CD4-positive, alpha-beta memory T cell (primary cell): Measurements from ENCODE around the gene LLGL2. TPM values are rescaled to one million over a fixed set of nuclear protein-coding genes. Genes with fewer than 3 reads are reported as not detected.

ENCODE experiments used
- CTCF ChIA-PET: fragments of 350-600 bp; sonication (Branson Sonifier 250); formaldehyde crosslinking; loops from one replicate; lab custom pipeline; 2021; ENCODE audit warnings: inconsistent platforms; ENCODE audit not compliant: partially characterized antibody; lab: Charles Lee
- POLR2A ChIA-PET: fragments of 350-600 bp; sonication (Branson Sonifier 250); formaldehyde crosslinking; loops from one replicate; lab custom pipeline; 2021; ENCODE audit not compliant: partially characterized antibody; lab: Charles Lee
- DNase-seq, 5 donors: peaks; one replicate each; pipeline versions ENCODE4 v3.0.0 to v3.0.0-alpha.2; 2020 to 2022; ENCODE audit warnings: mixed read lengths in 1 of 5
- H3K27ac ChIP-seq: one replicate; pipeline ENCODE4 v1.7.0; 2013; ENCODE audit warnings: low read depth, low read length
- H3K27me3 ChIP-seq: 2 replicates; pipeline ENCODE4 v1.7.0; 2013; ENCODE audit warnings: mild to moderate bottlenecking, low read length, moderate library complexity; ENCODE audit not compliant: insufficient read depth
- H3K36me3 ChIP-seq: 2 replicates; pipeline ENCODE4 v1.7.0; 2013; ENCODE audit warnings: mild to moderate bottlenecking, low read length, moderate library complexity; ENCODE audit not compliant: insufficient read depth
- H3K4me1 ChIP-seq: 2 replicates; pipeline ENCODE4 v1.7.0; 2013; ENCODE audit warnings: mild to moderate bottlenecking, low read length, moderate library complexity; ENCODE audit not compliant: insufficient read depth
- H3K4me3 ChIP-seq, 2 donors: one replicate each; pipeline ENCODE4 v1.7.0; 2013; ENCODE audit warnings: low read length in 2 of 2, mild to moderate bottlenecking in 1 of 2
- H3K9me3 ChIP-seq, 2 donors: one replicate each; pipeline ENCODE4 v1.7.0; 2013; ENCODE audit warnings: low read length in 2 of 2, control low read depth in 1 of 2; ENCODE audit not compliant: control insufficient read depth in 1 of 2
- H3K27ac Mint-ChIP-seq, 7 donors: one replicate each; pipeline ENCODE4 v1.8.0; 2020 to 2021; ENCODE audit warnings: mixed read lengths in 7 of 7, mild to moderate bottlenecking in 6 of 7, inconsistent platforms in 3 of 7, moderate library complexity in 3 of 7
- H3K27me3 Mint-ChIP-seq, 2 donors: one replicate each; pipeline ENCODE4 v1.8.0; 2020 to 2021; ENCODE audit warnings: mixed read lengths in 2 of 2
- H3K36me3 Mint-ChIP-seq, 2 donors: one replicate each; pipeline ENCODE4 v1.8.0; 2020 to 2021; ENCODE audit warnings: mixed read lengths in 2 of 2, inconsistent platforms in 1 of 2, mild to moderate bottlenecking in 1 of 2
- H3K4me1 Mint-ChIP-seq, 4 donors: one replicate each; pipeline ENCODE4 v1.8.0; 2020 to 2021; ENCODE audit warnings: mixed read lengths in 4 of 4, mild to moderate bottlenecking in 1 of 4
- H3K4me3 Mint-ChIP-seq, 8 donors: one replicate each; pipeline ENCODE4 v1.8.0; 2020 to 2021; ENCODE audit warnings: mixed read lengths in 8 of 8, mild to moderate bottlenecking in 7 of 8, moderate library complexity in 6 of 8, inconsistent platforms in 3 of 8
- H3K9me3 Mint-ChIP-seq, 8 donors: one replicate each; pipeline ENCODE4 v1.8.0; 2020 to 2021; ENCODE audit warnings: mixed read lengths in 8 of 8, mild to moderate bottlenecking in 5 of 8, inconsistent platforms in 3 of 8, moderate library complexity in 1 of 8
- intact Hi-C: fragments of 100-400 bp; cut with micrococcal nuclease; formaldehyde crosslinking; loops from one replicate; pipeline ENCODE4 v1.15.1; 2023
- polyA plus RNA-seq, 2 donors: library from polyadenylated mRNA; unstranded; fragments of 300-500 nt; fragmentation: Illumina TruSeq; gene quantifications; one replicate each; pipeline ENCODE4 v1.2.3, GENCODE V29; 2021
- total RNA-seq, 2 experiments: library from RNA; stranded (reverse); gene quantifications; one replicate each; pipeline ENCODE4 v1.2.3, GENCODE V29; 2021

LLGL2 gene
- total and polyA plus RNA-seq, 4 experiments from 2014 or later: 19.3 to 43.6 (median 32.2) TPM

- H3K27ac ChIP-seq: no peak overlapping the region
- H3K36me3 ChIP-seq: no peaks in the 10 kb centered on the region
- peaks cover 0 to 3% (median 0%) of the 10 kb centered on the region in 4 donors for H3K4me1 Mint-ChIP-seq
- H3K9me3 Mint-ChIP-seq: no peaks in the 10 kb centered on the region
- no peak for DNase-seq
- no peaks in the 10 kb centered on the region for H3K9me3 ChIP-seq
- H3K27me3 Mint-ChIP-seq: no peaks in the 10 kb centered on the region
- CTCF ChIA-PET: interaction anchor here (2.9 kb wide), 1 partner anchor 27 kb away, joined by 13 read pairs; the partner anchor contains the start of gene SMIM5
- no peaks in the 10 kb centered on the region for H3K36me3 Mint-ChIP-seq
- no peak overlapping the region for H3K27ac Mint-ChIP-seq
- intact Hi-C loops: no loop called here
- H3K4me3 ChIP-seq: no peak overlapping the region
- no peak overlapping the region for H3K4me3 Mint-ChIP-seq
- POLR2A ChIA-PET: interaction anchor here (0.6 kb wide), 1 partner anchor 68 kb away, joined by 3 read pairs; no protein-coding TSS in a partner anchor
- no peaks in the 10 kb centered on the region for H3K27me3 ChIP-seq
- no peaks in the 10 kb centered on the region for H3K4me1 ChIP-seq
These were observed 80.3 kb downstream of the LLGL2 start for GRCh38 chr17:75605790-75606189.

DNA sequence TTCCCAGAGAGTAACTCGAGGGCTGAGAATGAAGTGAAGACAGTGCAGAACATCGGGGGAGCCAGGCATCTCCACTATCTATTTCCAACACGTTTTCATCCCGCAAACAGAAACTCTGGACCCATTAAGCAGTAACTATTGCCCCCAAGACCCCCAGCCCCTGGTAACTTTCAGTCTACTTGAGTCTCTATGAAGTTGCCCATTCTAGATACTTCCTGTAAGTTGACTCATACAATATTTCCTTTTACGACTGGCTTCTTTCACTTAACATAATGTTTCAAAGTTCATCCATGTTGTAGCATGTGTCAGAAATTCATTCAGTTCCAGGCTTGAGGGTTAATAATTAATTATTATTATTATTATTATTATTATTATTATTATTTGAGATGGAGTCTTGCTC lies 81.6 kb downstream of the LLGL2 start:
- H3K4me3 ChIP-seq: no peak overlapping the region
- Mint-ChIP-seq H3K9me3 (no peaks in the 10 kb centered on the region), H3K27me3 (no peaks in the 10 kb centered on the region), H3K27ac (no peak overlapping the region), H3K36me3 (no peaks in the 10 kb centered on the region), H3K4me3 (no peak overlapping the region), H3K4me1 (peaks cover 0 to 3% (median 0%) of the 10 kb centered on the region in 4 donors)
- CTCF ChIA-PET: interaction anchor here (0.6 kb wide), 1 partner anchor 35 kb away, joined by 3 read pairs; no protein-coding TSS in a partner anchor
- H3K36me3 ChIP-seq: no peaks in the 10 kb centered on the region
- H3K27ac ChIP-seq: no peak overlapping the region
- DNase-seq: no peak
- POLR2A ChIA-PET: no interaction called here
- H3K9me3 ChIP-seq: no peaks in the 10 kb centered on the region
- intact Hi-C loops: no loop called here
- no peaks in the 10 kb centered on the region for H3K4me1 ChIP-seq
- H3K27me3 ChIP-seq: no peaks in the 10 kb centered on the region

- intact Hi-C loops: no loop called here
- no peaks in the 10 kb centered on the region for H3K27me3 Mint-ChIP-seq
- no peaks in the 10 kb centered on the region for H3K36me3 ChIP-seq
- no peaks in the 10 kb centered on the region for H3K4me1 ChIP-seq
- H3K36me3 Mint-ChIP-seq: no peaks in the 10 kb centered on the region
- H3K9me3 ChIP-seq: no peaks in the 10 kb centered on the region
- POLR2A ChIA-PET: no interaction called here
- CTCF ChIA-PET: interaction anchor here (0.7 to 0.9 kb wide), 2 partner anchors 9 to 703 kb away, joined by 3 read pairs; no protein-coding TSS in a partner anchor
- H3K4me3 Mint-ChIP-seq: no peak overlapping the region
- H3K4me3 ChIP-seq: no peak overlapping the region
- no peaks in the 10 kb centered on the region for H3K27me3 ChIP-seq
- H3K9me3 Mint-ChIP-seq: no peaks in the 10 kb centered on the region
- no peak for DNase-seq
- peak overlapping the region in 1 of 7 donors; percentile 70 for H3K27ac Mint-ChIP-seq
- H3K4me1 Mint-ChIP-seq: no peaks in the 10 kb centered on the region
- H3K27ac ChIP-seq: no peak overlapping the region
These were observed 84.8 kb downstream of the LLGL2 start for GRCh38 chr17:75610103-75610984.

DNA sequence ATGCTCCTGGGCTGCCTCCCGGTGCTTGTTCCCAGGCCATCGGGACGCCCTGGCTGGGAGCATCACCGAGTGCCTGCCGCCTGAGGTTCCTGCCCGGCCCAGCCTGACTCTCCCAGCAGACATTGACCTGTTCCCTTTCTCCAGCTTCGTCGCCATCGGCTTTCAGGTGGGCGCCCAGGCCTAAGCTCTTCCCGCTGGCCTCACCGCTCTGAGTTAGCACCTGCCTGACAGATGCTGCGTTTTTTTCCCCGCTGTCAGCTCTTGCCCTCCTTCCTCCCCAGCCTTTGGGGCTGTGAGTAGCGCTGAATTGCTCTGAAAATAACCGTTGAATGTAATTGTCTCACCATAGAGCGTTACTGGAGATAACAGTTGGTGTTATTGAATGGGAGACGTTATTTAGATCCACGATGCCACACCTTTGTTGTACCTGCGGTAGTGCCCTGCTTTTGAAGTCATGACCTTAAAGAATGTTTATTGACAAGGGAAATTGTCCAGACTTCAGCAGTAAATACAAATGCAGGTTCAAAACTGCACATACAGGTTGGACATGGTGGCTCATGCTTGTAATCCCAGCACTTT lies 86.4 kb downstream of the LLGL2 start:
- CTCF ChIA-PET: interaction anchor here (0.9 to 2.2 kb wide), 2 partner anchors 12 to 21 kb away, joined by 3 to 13 read pairs; partner anchors contain the start of gene SMIM5
- POLR2A ChIA-PET: no interaction called here
- H3K27ac Mint-ChIP-seq: no peak overlapping the region
- Histone ChIP-seq H3K4me3 (no peak overlapping the region), H3K9me3 (no peaks in the 10 kb centered on the region), H3K27me3 (no peaks in the 10 kb centered on the region), H3K36me3 (no peaks in the 10 kb centered on the region), H3K27ac (no peak overlapping the region), H3K4me1 (no peaks in the 10 kb centered on the region)
- no peaks in the 10 kb centered on the region for H3K4me1 Mint-ChIP-seq
- no peaks in the 10 kb centered on the region for H3K27me3 Mint-ChIP-seq
- intact Hi-C loops: no loop called here
- H3K36me3 Mint-ChIP-seq: no peaks in the 10 kb centered on the region
- DNase-seq: no peak
- no peak overlapping the region for H3K4me3 Mint-ChIP-seq
- no peaks in the 10 kb centered on the region for H3K9me3 Mint-ChIP-seq

DNA sequence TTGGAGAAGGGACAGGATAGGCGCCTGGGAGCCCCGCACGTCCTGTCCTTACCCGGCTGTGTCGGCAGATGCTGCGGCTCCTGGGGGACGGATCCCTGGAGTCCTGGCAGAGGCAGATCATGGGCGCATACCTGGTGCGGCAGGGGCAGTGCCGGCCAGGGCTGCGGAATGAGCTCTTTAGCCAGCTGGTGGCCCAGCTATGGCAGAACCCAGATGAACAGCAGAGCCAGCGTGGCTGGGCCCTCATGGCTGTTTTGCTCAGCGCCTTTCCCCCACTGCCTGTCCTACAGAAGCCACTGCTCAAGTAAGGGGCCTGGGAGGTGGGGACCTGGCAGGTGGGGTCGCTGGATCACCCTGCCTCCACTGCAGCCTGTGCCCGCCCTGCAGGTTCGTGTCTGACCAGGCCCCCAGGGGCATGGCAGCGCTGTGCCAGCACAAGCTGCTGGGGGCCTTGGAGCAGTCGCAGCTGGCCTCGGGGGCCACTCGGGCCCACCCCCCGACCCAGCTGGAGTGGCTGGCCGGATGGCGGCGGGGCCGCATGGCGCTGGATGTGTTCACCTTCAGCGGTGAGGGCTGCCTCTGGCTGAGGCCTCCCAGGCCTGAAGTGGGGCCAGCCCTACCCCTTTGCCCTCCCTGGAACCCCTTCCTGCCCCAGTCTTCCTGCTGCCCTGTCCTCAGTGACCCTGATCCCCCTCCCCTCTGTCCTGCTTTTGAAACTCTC lies 87.6 kb downstream of the LLGL2 start:
- Histone ChIP-seq H3K4me1 (no peaks in the 10 kb centered on the region), H3K36me3 (no peaks in the 10 kb centered on the region), H3K4me3 (no peak overlapping the region), H3K27me3 (no peaks in the 10 kb centered on the region), H3K9me3 (no peaks in the 10 kb centered on the region), H3K27ac (no peak overlapping the region)
- no peak overlapping the region for H3K4me3 Mint-ChIP-seq
- no peaks in the 10 kb centered on the region for H3K36me3 Mint-ChIP-seq
- ChIA-PET POLR2A (no interaction called here), CTCF (interaction anchor here (0.6 to 2.2 kb wide), 2 partner anchors 20 to 167 kb away, joined by 3 to 13 read pairs; partner anchors contain the start of gene SMIM5)
- H3K9me3 Mint-ChIP-seq: no peaks in the 10 kb centered on the region
- no peak for DNase-seq
- no peaks in the 10 kb centered on the region for H3K4me1 Mint-ChIP-seq
- H3K27me3 Mint-ChIP-seq: no peaks in the 10 kb centered on the region
- no peak overlapping the region for H3K27ac Mint-ChIP-seq
- intact Hi-C loops: no loop called here

DNA sequence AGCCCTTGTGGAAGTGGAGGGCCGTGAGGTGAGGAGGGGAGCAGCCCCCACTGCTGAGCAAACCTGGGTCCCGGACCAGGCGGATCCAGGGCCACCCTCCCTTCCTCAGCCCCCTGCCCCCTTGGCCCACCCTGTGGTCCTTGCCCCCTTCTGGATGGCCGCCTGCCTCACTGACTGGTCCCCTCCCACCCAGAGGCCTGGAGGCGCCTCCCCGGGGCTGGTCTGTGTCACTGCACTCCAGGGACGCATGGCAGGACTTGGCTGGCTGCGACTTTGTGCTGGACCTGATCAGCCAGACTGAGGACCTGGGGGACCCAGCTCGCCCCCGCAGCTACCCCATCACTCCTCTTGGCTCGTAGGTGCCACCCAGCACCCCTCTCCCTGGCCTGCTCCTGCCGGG lies 88.5 kb downstream of the LLGL2 start:
- Histone ChIP-seq H3K9me3 (no peaks in the 10 kb centered on the region), H3K27ac (no peak overlapping the region), H3K27me3 (no peaks in the 10 kb centered on the region), H3K36me3 (no peaks in the 10 kb centered on the region), H3K4me3 (no peak overlapping the region), H3K4me1 (no peaks in the 10 kb centered on the region)
- Mint-ChIP-seq H3K4me1 (no peaks in the 10 kb centered on the region), H3K36me3 (no peaks in the 10 kb centered on the region), H3K27ac (no peak overlapping the region), H3K9me3 (no peaks in the 10 kb centered on the region), H3K4me3 (no peak overlapping the region), H3K27me3 (no peaks in the 10 kb centered on the region)
- intact Hi-C loops: no loop called here
- POLR2A ChIA-PET: no interaction called here
- CTCF ChIA-PET: no interaction called here
- no peak for DNase-seq
